ENCODE measurements around the gene PAX2. TPM values are rescaled to one million over a fixed set of nuclear protein-coding genes. Genes with fewer than 3 reads are reported as not detected.

PAX2 gene
- total RNA-seq, 4 donors from 2014 or later: not detected

GRCh38 chr10:100728928-100729861, 16.2 kb upstream of the PAX2 start:
- TF ChIP-seq POLR2AphosphoS5 (IDR thresholded peaks at IDR 0.05): no peak
- no peak for TF ChIP-seq POLR2A (IDR thresholded peaks at IDR 0.05)
- no peak for TF ChIP-seq EP300 (IDR thresholded peaks at IDR 0.05)
- TF ChIP-seq CTCF (IDR thresholded peaks at IDR 0.05): no peak
- H3K4me1 ChIP-seq: peaks cover 0 to 34% (median 24%) of the 10 kb centered on the region in 3 donors
- 0 to 3% methylated on average over 1 to 29 of the region's 44 CpGs for WGBS, 2 donors (ENCODE audit: low coverage in 1 of 2)
- H3K9me3 ChIP-seq: no peaks in the 10 kb centered on the region
- no peak overlapping the region for H3K27ac ChIP-seq
- H3K27me3 ChIP-seq: peaks cover 100% of the 10 kb centered on the region
- peak overlapping the region in 1 of 2 donors; percentile 26 for H3K4me3 ChIP-seq
- H3K36me3 ChIP-seq: no peaks in the 10 kb centered on the region
- no peak for ATAC-seq

GRCh38 chr10:100729862-100730724, 15.3 kb upstream of the PAX2 start:
- 3 to 4% methylated on average over 5 to 23 of the region's 68 CpGs for whole genome bisulfite sequencing, 2 donors (ENCODE audit: low coverage in 1 of 2)
- ATAC-seq: no peak
- TF ChIP-seq POLR2AphosphoS5 (IDR thresholded peaks at IDR 0.05) (no peak), POLR2A (IDR thresholded peaks at IDR 0.05) (no peak), EP300 (IDR thresholded peaks at IDR 0.05) (no peak), CTCF (IDR thresholded peaks at IDR 0.05) (no peak)
- peaks cover 100% of the 10 kb centered on the region for H3K27me3 ChIP-seq
- peaks cover 0 to 29% (median 24%) of the 10 kb centered on the region in 3 donors for H3K4me1 ChIP-seq
- no peaks in the 10 kb centered on the region for H3K36me3 ChIP-seq
- peak overlapping the region in 1 of 2 donors; percentile 26 for H3K4me3 ChIP-seq
- H3K27ac ChIP-seq: no peak overlapping the region
- no peaks in the 10 kb centered on the region for H3K9me3 ChIP-seq

- Histone ChIP-seq H3K4me3 (peak overlapping the region in 1 of 2 donors; percentile 26), H3K4me1 (peaks cover 0 to 37% (median 24%) of the 10 kb centered on the region in 3 donors), H3K27ac (no peak overlapping the region), H3K36me3 (no peaks in the 10 kb centered on the region), H3K9me3 (no peaks in the 10 kb centered on the region), H3K27me3 (peaks cover 100% of the 10 kb centered on the region)
- TF ChIP-seq POLR2AphosphoS5 (IDR thresholded peaks at IDR 0.05): no peak
- TF ChIP-seq CTCF (IDR thresholded peaks at IDR 0.05): no peak
- no peak for TF ChIP-seq POLR2A (IDR thresholded peaks at IDR 0.05)
- TF ChIP-seq EP300 (IDR thresholded peaks at IDR 0.05): no peak
- no peak for ATAC-seq
- 5 to 15% methylated on average over 9 to 11 of the region's 49 CpGs for WGBS, 2 donors (ENCODE audit: low coverage in 1 of 2)
These were observed 14.5 kb upstream of the PAX2 start for GRCh38 chr10:100730725-100731406.

- TF ChIP-seq POLR2A (IDR thresholded peaks at IDR 0.05) (no peak), CTCF (IDR thresholded peaks at IDR 0.05) (no peak), EP300 (IDR thresholded peaks at IDR 0.05) (no peak), POLR2AphosphoS5 (IDR thresholded peaks at IDR 0.05) (no peak)
- Histone ChIP-seq H3K36me3 (no peaks in the 10 kb centered on the region), H3K9me3 (no peaks in the 10 kb centered on the region), H3K27ac (no peak overlapping the region), H3K4me3 (peak overlapping the region in 1 of 2 donors; percentile 26), H3K27me3 (peaks cover 100% of the 10 kb centered on the region), H3K4me1 (peaks cover 0 to 37% (median 24%) of the 10 kb centered on the region in 3 donors)
- WGBS, 2 donors (ENCODE audit: low coverage in 1 of 2): 50 to 74% methylated on average over 6 to 13 of the region's 24 CpGs
- no peak for ATAC-seq
These were observed 13.8 kb upstream of the PAX2 start for GRCh38 chr10:100731407-100732240.
